ENCODE results near the gene ITGA2B. TPM values are rescaled to one million over a fixed set of nuclear protein-coding genes. Genes with fewer than 3 reads are reported as not detected.
A peak's percentile ranks its signal among the peaks of the same experiment; 100 is the strongest.

The ITGA2B gene
- total and polyA plus RNA-seq, 7 donors, result 0.08 to 0.97 (median 0.16) TPM

GRCh38 chr17:44414394-44415155, 25.1 kb upstream of the ITGA2B start:
- no peaks in the 10 kb centered on the region for H3K4me1 ChIP-seq
- H3K27me3 ChIP-seq (ENCODE audit: insufficient read depth in 3 of 3, low read length in 2 of 3), result no peaks in the 10 kb centered on the region
- intact Hi-C loops (cut with DNase I), result no loop called here
- DNase-seq (no peak), ATAC-seq (no peak)
- H3K27ac ChIP-seq, result no peak overlapping the region
- no peak overlapping the region for H3K4me3 ChIP-seq
- no peak for TF ChIP-seq CTCF (IDR thresholded peaks at IDR 0.05)
- H3K36me3 ChIP-seq (ENCODE audit: insufficient read depth in 1 of 2, low read depth in 1 of 2), result peaks cover 0 to 36% of the 10 kb centered on the region in 2 donors
- H3K9me3 ChIP-seq, result no peaks in the 10 kb centered on the region
- 98 to 100% (median 100%) methylated on average over 1 of the region's 1 CpG for WGBS, 3 donors

GRCh38 chr17:44409309-44410028, 20.0 kb upstream of the ITGA2B start:
- Histone ChIP-seq H3K36me3 (ENCODE audit: insufficient read depth in 1 of 2, low read depth in 1 of 2) (peaks cover 0 to 32% of the 10 kb centered on the region in 2 donors), H3K9me3 (no peaks in the 10 kb centered on the region), H3K4me1 (no peaks in the 10 kb centered on the region), H3K27me3 (ENCODE audit: insufficient read depth in 3 of 3, low read length in 2 of 3) (no peaks in the 10 kb centered on the region), H3K27ac (no peak overlapping the region), H3K4me3 (no peak overlapping the region)
- ATAC-seq, result peak in 1 of 4 donors; percentile 30
- no peak for TF ChIP-seq CTCF (IDR thresholded peaks at IDR 0.05)
- WGBS, 3 donors, result 86 to 94% (median 90%) methylated on average over 7 of the region's 7 CpGs
- intact Hi-C loops (cut with DNase I), result loop anchor here in 1 of 2 donors (10.0 kb wide), 1 partner anchor 95 kb away; the partner anchor contains the start of gene GPATCH8
- DNase-seq, result no peak

GRCh38 chr17:44408786-44409185, 19.3 kb upstream of the ITGA2B start:
- Histone ChIP-seq H3K4me1 (no peaks in the 10 kb centered on the region), H3K9me3 (no peaks in the 10 kb centered on the region), H3K36me3 (ENCODE audit: insufficient read depth in 1 of 2, low read depth in 1 of 2) (peaks cover 0 to 34% of the 10 kb centered on the region in 2 donors), H3K4me3 (no peak overlapping the region), H3K27me3 (ENCODE audit: insufficient read depth in 3 of 3, low read length in 2 of 3) (no peaks in the 10 kb centered on the region), H3K27ac (no peak overlapping the region)
- no peak for DNase-seq
- intact Hi-C loops (cut with DNase I), result loop anchor here in 1 of 2 donors (10.0 kb wide), 1 partner anchor 96 kb away; the partner anchor contains the start of gene GPATCH8
- ATAC-seq, result no peak
- no peak for TF ChIP-seq CTCF (IDR thresholded peaks at IDR 0.05)
- 94 to 97% (median 96%) methylated on average over 4 of the region's 4 CpGs for WGBS, 3 donors

GRCh38 chr17:44402564-44403172, 13.2 kb upstream of the ITGA2B start:
- Histone ChIP-seq H3K27ac (no peak overlapping the region), H3K36me3 (ENCODE audit: insufficient read depth in 1 of 2, low read depth in 1 of 2) (peaks cover 4 to 95% of the 10 kb centered on the region in 2 donors), H3K4me3 (no peak overlapping the region), H3K4me1 (no peaks in the 10 kb centered on the region), H3K27me3 (ENCODE audit: insufficient read depth in 3 of 3, low read length in 2 of 3) (no peaks in the 10 kb centered on the region), H3K9me3 (no peaks in the 10 kb centered on the region)
- intact Hi-C loops (cut with DNase I), result loop anchor here in 1 of 2 donors (10.0 kb wide), 1 partner anchor 102 kb away; the partner anchor contains the start of gene GPATCH8
- no peak for ATAC-seq
- no peak for DNase-seq
- WGBS, 3 donors, result 95 to 96% (median 96%) methylated on average over 5 of the region's 5 CpGs
- no peak for TF ChIP-seq CTCF (IDR thresholded peaks at IDR 0.05)
